HG02870 (cell line): ENCODE measurements around the gene DOK3.
"Not testable (repeated sequence)": the region's sequence is repeated elsewhere in the genome, so short reads cannot be mapped to it uniquely, and the experiment has no call there.

ENCODE experiments used
- ATAC-seq: cut with Tn5 transposase; IDR thresholded peaks from one replicate; pipeline ENCODE4 v1.9.1; 2021; ENCODE audit warnings: mild to moderate bottlenecking, moderate library complexity; ENCODE audit not compliant: unreplicated experiment

DOK3 gene

GRCh38 chr5:177498013-177498787, 11.4 kb downstream of the DOK3 start:
- no peak for ATAC-seq

GRCh38 chr5:177497292-177498012, 12.2 kb downstream of the DOK3 start, which contains the start of gene PDLIM7:
Gene PDLIM7, minus strand, starts transcription at chr5:177497604. Its CDS starts 1,092 bp downstream, at chr5:177496512.
- ATAC-seq = peak; percentile 72

- ATAC-seq = no peak
Observed at GRCh38 chr5:177496727-177497291, 12.8 kb downstream of the DOK3 start.

GRCh38 chr5:177496070-177496726, 13.4 kb downstream of the DOK3 start:
- ATAC-seq = no peak

GRCh38 chr5:177495243-177496060, 14.2 kb downstream of the DOK3 start:
- ATAC-seq = no peak

GRCh38 chr5:177494346-177495195, 15.1 kb downstream of the DOK3 start:
- ATAC-seq = no peak

GRCh38 chr5:177493795-177494345, 15.8 kb downstream of the DOK3 start:
- no peak for ATAC-seq

GRCh38 chr5:177492841-177493240, 16.8 kb downstream of the DOK3 start:
- ATAC-seq = no peak

- ATAC-seq = no peak
Observed at GRCh38 chr5:177491983-177492746, 17.5 kb downstream of the DOK3 start.

GRCh38 chr5:177491429-177491945, 18.1 kb downstream of the DOK3 start:
- ATAC-seq = no peak

GRCh38 chr5:177490992-177491391, 18.6 kb downstream of the DOK3 start:
- no peak for ATAC-seq

GRCh38 chr5:177490311-177490991, 19.2 kb downstream of the DOK3 start:
- no peak for ATAC-seq

GRCh38 chr5:177489119-177489716, 20.4 kb downstream of the DOK3 start:
- no peak for ATAC-seq

GRCh38 chr5:177487975-177488374, 21.7 kb downstream of the DOK3 start:
- ATAC-seq = no peak

- ATAC-seq = no peak
Observed at GRCh38 chr5:177487144-177487543, 22.5 kb downstream of the DOK3 start.

GRCh38 chr5:177486256-177486655, 23.4 kb downstream of the DOK3 start:
- ATAC-seq = no peak

GRCh38 chr5:177485753-177486152, 23.9 kb downstream of the DOK3 start:
- not testable (repeated sequence) for ATAC-seq
